Endothelial cell of umbilical vein (primary cell): Measurements from ENCODE around the gene GRM8. TPM values are rescaled to one million over a fixed set of nuclear protein-coding genes. Genes with fewer than 3 reads are reported as not detected.

Experiments
- BruUV-seq: library from RNA; stranded (reverse); fragments of 400-500 nt; replicated peaks from 2 replicates; lab custom pipeline; 2021; lab: Mats Ljungman, UMichigan
- CTCF ChIA-PET: fragments of 300-600, 350-600 bp; sonication (Branson Sonifier 250); formaldehyde crosslinking; loops from one replicate; lab custom pipeline; 2021; ENCODE audit warnings: antibody characterized with exemption, inconsistent platforms; lab: Charles Lee
- POLR2A ChIA-PET: fragments of 300-600, 350-600 bp; sonication (Branson Sonifier 250); formaldehyde crosslinking; loops from one replicate; lab custom pipeline; 2021; ENCODE audit warnings: antibody characterized with exemption, inconsistent platforms; lab: Charles Lee
- DNase-seq: peaks from one replicate; pipeline ENCODE4 v3.0.0-alpha.2; 2011; ENCODE audit warnings: low read depth, low spot score
- FAIRE-seq: peaks from 2 replicates; lab custom pipeline; 2011; peaks lifted over from hg19 to GRCh38; lab: Jason Lieb, UNC
- H2AFZ ChIP-seq: 2 replicates; pipeline ENCODE4 v1.6.0; 2012; ENCODE audit warnings: low read depth, low read length, control low read depth, inconsistent platforms
- H3K27ac ChIP-seq: 2 replicates; pipeline ENCODE4 v1.5.1; 2011; ENCODE audit warnings: low read depth, mild to moderate bottlenecking, control low read depth, low read length, moderate library complexity; ENCODE audit not compliant: insufficient read depth
- H3K27me3 ChIP-seq, 2 experiments: 2 replicates each; pipeline versions ENCODE4 v1.6.0 to v1.6.1; 2011; ENCODE audit warnings: low read length in 2 of 2, mixed read lengths in 1 of 2; ENCODE audit not compliant: control insufficient read depth in 2 of 2, insufficient read depth in 2 of 2
- H3K36me3 ChIP-seq, 2 experiments: 2 replicates in 1 of 2; 3 replicates in 1 of 2; pipeline ENCODE4 v1.5.1; 2011; ENCODE audit warnings: low read length in 2 of 2, mild to moderate bottlenecking in 1 of 2, moderate library complexity in 1 of 2; ENCODE audit not compliant: control insufficient read depth in 2 of 2, insufficient read depth in 2 of 2; ENCODE audit errors: extremely low read depth in 1 of 2
- H3K4me1 ChIP-seq: 3 replicates; pipeline ENCODE4 v1.5.1; 2011; ENCODE audit warnings: mild to moderate bottlenecking, low read length; ENCODE audit not compliant: control insufficient read depth, insufficient read depth; ENCODE audit errors: extremely low read depth
- H3K4me2 ChIP-seq: 2 replicates; pipeline ENCODE4 v1.6.1; 2011; ENCODE audit warnings: low read length, control low read depth, mixed read lengths; ENCODE audit not compliant: insufficient read depth
- H3K4me3 ChIP-seq, 3 experiments: fragments of 200-600 bp in 1 of 3; sonication (generic), shearing (Covaris generic) in 1 of 3; replicated peaks in 1 of 3; 2 replicates each; pipeline ENCODE4 v1.5.1; 2011 to 2016; ENCODE audit warnings: control low read depth in 3 of 3, low read length in 3 of 3, mild to moderate bottlenecking in 2 of 3, inconsistent platforms in 1 of 3, low read depth in 1 of 3, moderate library complexity in 1 of 3; ENCODE audit not compliant: insufficient read depth in 1 of 3
- H3K79me2 ChIP-seq: 2 replicates; pipeline ENCODE4 v1.6.0; 2012; ENCODE audit warnings: low read length, inconsistent platforms; ENCODE audit not compliant: control insufficient read depth, insufficient read depth
- H3K9ac ChIP-seq: replicated peaks from 2 replicates; pipeline ENCODE3; 2011; ENCODE audit warnings: low read length, control low read depth; ENCODE audit not compliant: insufficient read depth; ENCODE audit errors: extremely low read depth
- H3K9me1 ChIP-seq: replicated peaks from 3 replicates; pipeline ENCODE4 v1.6.0; 2011; ENCODE audit warnings: mild to moderate bottlenecking, low read length; ENCODE audit not compliant: control insufficient read depth, insufficient read depth; ENCODE audit errors: extremely low read depth
- H3K9me3 ChIP-seq: replicated peaks from 2 replicates; pipeline ENCODE4 v1.5.1; 2012; ENCODE audit warnings: low read length, inconsistent platforms; ENCODE audit not compliant: control insufficient read depth, insufficient read depth
- H4K20me1 ChIP-seq: replicated peaks from 2 replicates; pipeline ENCODE3; 2011; ENCODE audit warnings: mild to moderate bottlenecking, low read length; ENCODE audit not compliant: control insufficient read depth, insufficient read depth; ENCODE audit errors: extremely low read depth
- CTCF ChIP-seq, 2 donors: IDR thresholded peaks; 1 replicate in 1 of 2; 2 replicates in 1 of 2; pipeline ENCODE4 v1.5.1; 2011; ENCODE audit warnings: low read length in 2 of 2, mild to moderate bottlenecking in 2 of 2, moderate library complexity in 2 of 2, control low read depth in 1 of 2, inconsistent platforms in 1 of 2, low read depth in 1 of 2; ENCODE audit not compliant: insufficient read depth in 1 of 2; ENCODE audit errors: extremely low read depth in 1 of 2
- EZH2 ChIP-seq: IDR thresholded peaks from 2 replicates; pipeline ENCODE4 v1.6.1; 2012; ENCODE audit warnings: borderline replicate concordance, low read depth, mild to moderate bottlenecking, moderate library complexity, low read length, inconsistent platforms; ENCODE audit not compliant: severe bottlenecking
- FOS ChIP-seq: IDR thresholded peaks from 2 replicates; pipeline ENCODE4 v1.6.1; 2011; ENCODE audit warnings: mild to moderate bottlenecking, low read length, moderate library complexity, borderline replicate concordance; ENCODE audit not compliant: insufficient read depth
- GATA2 ChIP-seq: IDR thresholded peaks from 2 replicates; pipeline ENCODE4 v1.7.0; 2011; ENCODE audit warnings: low read depth, mild to moderate bottlenecking, moderate library complexity, mixed read lengths, low read length; ENCODE audit not compliant: insufficient read length, insufficient read depth
- JUN ChIP-seq: IDR thresholded peaks from 2 replicates; pipeline ENCODE4 v1.6.1; 2011; ENCODE audit warnings: borderline replicate concordance, low read depth; ENCODE audit not compliant: insufficient read length, insufficient read depth
- MAX ChIP-seq: IDR thresholded peaks from 2 replicates; pipeline ENCODE4 v1.6.1; 2011; ENCODE audit not compliant: insufficient read depth, insufficient read length
- MYC ChIP-seq: IDR thresholded peaks from one replicate; pipeline ENCODE4 v1.6.1; 2011; ENCODE audit warnings: mild to moderate bottlenecking, low read depth, low read length
- POLR2A ChIP-seq: IDR thresholded peaks from 2 replicates; pipeline ENCODE4 v1.6.1; 2012; ENCODE audit warnings: low read depth, mild to moderate bottlenecking, control low read depth, low read length
- POLR2AphosphoS5 ChIP-seq: IDR thresholded peaks from 2 replicates; pipeline ENCODE4 v1.6.1; 2012; ENCODE audit warnings: low read depth, mild to moderate bottlenecking, control low read depth, low read length, moderate library complexity; ENCODE audit not compliant: insufficient read depth
- dilution Hi-C: fragments of 300-500 bp; cut with MboI; formaldehyde crosslinking; loops from one replicate; pipeline ENCODE4 v1.15.0; 2019; ENCODE audit warnings: low sequenced_read_pairs; ENCODE audit not compliant: extremely low pct_ligation_motif_present
- intact Hi-C: fragments of 100-400 bp; cut with micrococcal nuclease; formaldehyde crosslinking; loops from one replicate; pipeline ENCODE4 v1.10.0; 2022
- polyA plus RNA-seq, 4 experiments: library from polyadenylated mRNA; depleted of rRNA in 3 of 4; stranded (reverse) in 3 of 4; unstranded in 1 of 4; fragments of >200 nt; gene quantifications; 2 replicates each; pipeline versions ENCODE4 v1.2.1 to v1.2.3, GENCODE V29; 2011 to 2012; ENCODE audit warnings: missing spikeins in 1 of 4
- total RNA-seq: library from RNA; stranded (reverse); gene quantifications from 2 replicates; pipeline ENCODE4 v1.2.3, GENCODE V29; 2021

Gene GRM8
- total and polyA plus RNA-seq, 2 donors (not counting 3 experiments of a cell fraction or from before 2014, with no cell fraction given), result not detected

GRCh38 chr7:126937171-126937570 is 315.6 kb downstream of the GRM8 start:
- CTCF ChIA-PET, result no interaction called here
- H3K79me2 ChIP-seq, result no peaks in the 10 kb centered on the region
- no peak overlapping the region for H3K9ac ChIP-seq
- POLR2A ChIA-PET, result no interaction called here
- H3K4me1 ChIP-seq, result no peaks in the 10 kb centered on the region
- FAIRE-seq, result no peak
- BruUV-seq, result no TSS peak
- no peak overlapping the region for H3K4me2 ChIP-seq
- H3K4me3 ChIP-seq, result no peak overlapping the region
- H3K27ac ChIP-seq, result no peak overlapping the region
- no peak overlapping the region for H2AFZ ChIP-seq
- H3K36me3 ChIP-seq, result no peaks in the 10 kb centered on the region
- H4K20me1 ChIP-seq, result no peaks in the 10 kb centered on the region
- no peaks in the 10 kb centered on the region for H3K9me1 ChIP-seq
- DNase-seq, result no peak
- intact Hi-C loops, result no loop called here
- dilution Hi-C loops, result no loop called here
- peaks cover 7% of the 10 kb centered on the region for H3K9me3 ChIP-seq
- H3K27me3 ChIP-seq, result no peaks in the 10 kb centered on the region
- TF ChIP-seq EZH2 (no peak), FOS (no peak), JUN (no peak), GATA2 (no peak), MYC (no peak), MAX (no peak), POLR2AphosphoS5 (no peak), POLR2A (no peak), CTCF (IDR thresholded peaks at IDR 0.05; ENCODE audit: extremely low read depth in 1 of 2, insufficient read depth in 1 of 2, low read depth in 1 of 2, low read length in 2 of 2) (no peak)
